Measurements from ENCODE around the gene RPL5.

RPL5 gene

GRCh38 chr1:92808381-92808780 lies 23.5 kb upstream of the RPL5 start:
- Histone ChIP-seq H3K4me3 (ENCODE audit: insufficient read depth, low read length, poor library complexity, severe bottlenecking) (no peak overlapping the region), H3K27ac (ENCODE audit: low read depth, low read length) (no peak overlapping the region), H3K79me2 (ENCODE audit: insufficient read depth, low read length) (no peaks in the 10 kb centered on the region), H3K27me3 (ENCODE audit: low read length) (no peaks in the 10 kb centered on the region), H3K9me2 (replicated peaks; ENCODE audit: insufficient read depth, low read length) (no peaks in the 10 kb centered on the region), H3F3A (ENCODE audit: insufficient read depth) (no peaks in the 10 kb centered on the region), H3K9ac (ENCODE audit: low read length) (no peak overlapping the region), H3K9me3 (ENCODE audit: insufficient read depth, low read length) (peaks cover 8% of the 10 kb centered on the region; the same call in 1 of the 2 replicates), H3K36me3 (ENCODE audit: low read length) (no peaks in the 10 kb centered on the region), H3K4me2 (ENCODE audit: low read depth, low read length, poor library complexity, severe bottlenecking) (no peak overlapping the region), H4K20me1 (ENCODE audit: low read depth, low read length) (no peaks in the 10 kb centered on the region), H2AFZ (ENCODE audit: low read depth, low read length, severe bottlenecking) (no peak overlapping the region)
- TF ChIP-seq EZH2phosphoT487 (conservative IDR thresholded peaks at IDR 0.05; ENCODE audit: low read length), result no peak
- TF ChIP-seq, protein P1, sequence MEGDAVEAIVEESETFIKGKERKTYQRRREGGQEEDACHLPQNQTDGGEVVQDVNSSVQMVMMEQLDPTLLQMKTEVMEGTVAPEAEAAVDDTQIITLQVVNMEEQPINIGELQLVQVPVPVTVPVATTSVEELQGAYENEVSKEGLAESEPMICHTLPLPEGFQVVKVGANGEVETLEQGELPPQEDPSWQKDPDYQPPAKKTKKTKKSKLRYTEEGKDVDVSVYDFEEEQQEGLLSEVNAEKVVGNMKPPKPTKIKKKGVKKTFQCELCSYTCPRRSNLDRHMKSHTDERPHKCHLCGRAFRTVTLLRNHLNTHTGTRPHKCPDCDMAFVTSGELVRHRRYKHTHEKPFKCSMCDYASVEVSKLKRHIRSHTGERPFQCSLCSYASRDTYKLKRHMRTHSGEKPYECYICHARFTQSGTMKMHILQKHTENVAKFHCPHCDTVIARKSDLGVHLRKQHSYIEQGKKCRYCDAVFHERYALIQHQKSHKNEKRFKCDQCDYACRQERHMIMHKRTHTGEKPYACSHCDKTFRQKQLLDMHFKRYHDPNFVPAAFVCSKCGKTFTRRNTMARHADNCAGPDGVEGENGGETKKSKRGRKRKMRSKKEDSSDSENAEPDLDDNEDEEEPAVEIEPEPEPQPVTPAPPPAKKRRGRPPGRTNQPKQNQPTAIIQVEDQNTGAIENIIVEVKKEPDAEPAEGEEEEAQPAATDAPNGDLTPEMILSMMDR (IDR thresholded peaks at IDR 0.05; ENCODE audit: insufficient read depth, low read length, poor library complexity, severe bottlenecking), result no peak

DNA sequence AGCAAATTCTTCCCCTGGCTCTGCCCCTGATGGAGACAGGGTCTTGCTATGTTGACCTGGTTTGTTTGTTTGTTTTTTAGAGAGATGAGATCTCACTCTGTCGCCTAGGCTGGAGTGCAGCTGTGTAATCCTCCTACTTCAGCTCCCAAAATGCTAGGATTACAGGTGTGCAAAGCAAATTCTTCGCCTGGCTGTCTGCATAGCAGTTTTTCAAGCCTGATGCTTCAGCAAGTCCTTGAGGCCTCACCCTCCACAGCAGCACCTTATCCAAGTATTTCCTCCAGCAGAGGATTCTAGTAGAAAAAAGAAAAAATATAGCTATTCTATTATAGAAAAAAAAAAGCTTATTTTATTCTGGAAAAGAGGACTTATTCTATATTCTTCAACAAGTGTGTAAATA lies 15.1 kb upstream of the RPL5 start:
- no peak overlapping the region for H2AFZ ChIP-seq (ENCODE audit: low read depth, low read length, severe bottlenecking)
- no peaks in the 10 kb centered on the region for H3K79me2 ChIP-seq (ENCODE audit: insufficient read depth, low read length)
- H3F3A ChIP-seq (ENCODE audit: insufficient read depth), result no peaks in the 10 kb centered on the region
- H3K9me3 ChIP-seq (ENCODE audit: insufficient read depth, low read length), result no peaks in the 10 kb centered on the region
- no peaks in the 10 kb centered on the region for H3K9me2 ChIP-seq (replicated peaks; ENCODE audit: insufficient read depth, low read length)
- H3K27me3 ChIP-seq (ENCODE audit: low read length), result no peaks in the 10 kb centered on the region
- H3K4me2 ChIP-seq (ENCODE audit: low read depth, low read length, poor library complexity, severe bottlenecking), result no peak overlapping the region
- H3K27ac ChIP-seq (ENCODE audit: low read depth, low read length), result no peak overlapping the region
- no peak overlapping the region for H3K4me3 ChIP-seq (ENCODE audit: insufficient read depth, low read length, poor library complexity, severe bottlenecking)
- H4K20me1 ChIP-seq (ENCODE audit: low read depth, low read length), result no peaks in the 10 kb centered on the region
- TF ChIP-seq, protein P1 (IDR thresholded peaks at IDR 0.05; ENCODE audit: insufficient read depth, low read length, poor library complexity, severe bottlenecking), result no peak
- H3K9ac ChIP-seq (ENCODE audit: low read length), result no peak overlapping the region
- no peaks in the 10 kb centered on the region for H3K36me3 ChIP-seq (ENCODE audit: low read length)

GRCh38 chr1:92817137-92817697 lies 14.6 kb upstream of the RPL5 start:
- H2AFZ ChIP-seq (ENCODE audit: low read depth, low read length, severe bottlenecking), result no peak overlapping the region
- H3K27me3 ChIP-seq (ENCODE audit: low read length), result no peaks in the 10 kb centered on the region
- no peaks in the 10 kb centered on the region for H3F3A ChIP-seq (ENCODE audit: insufficient read depth)
- H3K27ac ChIP-seq (ENCODE audit: low read depth, low read length), result no peak overlapping the region
- H3K79me2 ChIP-seq (ENCODE audit: insufficient read depth, low read length), result no peaks in the 10 kb centered on the region
- H3K4me2 ChIP-seq (ENCODE audit: low read depth, low read length, poor library complexity, severe bottlenecking), result no peak overlapping the region
- H3K9me3 ChIP-seq (ENCODE audit: insufficient read depth, low read length), result no peaks in the 10 kb centered on the region
- H3K4me3 ChIP-seq (ENCODE audit: insufficient read depth, low read length, poor library complexity, severe bottlenecking), result no peak overlapping the region
- TF ChIP-seq, protein P1 (IDR thresholded peaks at IDR 0.05; ENCODE audit: insufficient read depth, low read length, poor library complexity, severe bottlenecking), result no peak
- no peaks in the 10 kb centered on the region for H4K20me1 ChIP-seq (ENCODE audit: low read depth, low read length)
- no peaks in the 10 kb centered on the region for H3K36me3 ChIP-seq (ENCODE audit: low read length)
- no peak overlapping the region for H3K9ac ChIP-seq (ENCODE audit: low read length)
- H3K9me2 ChIP-seq (replicated peaks; ENCODE audit: insufficient read depth, low read length), result no peaks in the 10 kb centered on the region

Data from SU-DHL-6 (cell line).